ENCODE results near the gene FUBP3. TPM values are rescaled to one million over a fixed set of nuclear protein-coding genes. Genes with fewer than 3 reads are reported as not detected.
"Not testable (repeated sequence)": the region's sequence is repeated elsewhere in the genome, so short reads cannot be mapped to it uniquely, and the experiment has no call there.

Gene FUBP3
- total and polyA plus RNA-seq, 4 experiments from 2014 or later, result 27.6 to 46.5 (median 40.4) TPM

- Mint-ChIP-seq H3K27ac (no peak overlapping the region), H3K9me3 (peaks cover 0 to 2% (median 0%) of the 10 kb centered on the region in 8 donors), H3K4me1 (no peaks in the 10 kb centered on the region), H3K4me3 (no peak overlapping the region), H3K36me3 (no peaks in the 10 kb centered on the region), H3K27me3 (peaks cover 5 to 7% of the 10 kb centered on the region in 2 donors)
- H3K27ac ChIP-seq (ENCODE audit: low read depth, low read length), result no peak overlapping the region
- ChIA-PET POLR2A (ENCODE audit: partially characterized antibody) (no interaction called here), CTCF (ENCODE audit: partially characterized antibody) (no interaction called here)
- no peaks in the 10 kb centered on the region for H3K4me1 ChIP-seq (ENCODE audit: insufficient read depth, low read length)
- no peaks in the 10 kb centered on the region for H3K27me3 ChIP-seq (ENCODE audit: insufficient read depth, low read length)
- H3K9me3 ChIP-seq (ENCODE audit: control insufficient read depth in 1 of 2, low read length in 2 of 2), result no peaks in the 10 kb centered on the region
- no peak for DNase-seq
- intact Hi-C loops (cut with micrococcal nuclease), result no loop called here
- no peak overlapping the region for H3K4me3 ChIP-seq (ENCODE audit: low read length in 2 of 2)
- H3K36me3 ChIP-seq (ENCODE audit: insufficient read depth, low read length), result no peaks in the 10 kb centered on the region
Observed at GRCh38 chr9:130557077-130557468, 22.3 kb upstream of the FUBP3 start.

- CTCF ChIA-PET (ENCODE audit: partially characterized antibody), result no interaction called here
- Mint-ChIP-seq H3K4me3 (no peak overlapping the region), H3K27ac (no peak overlapping the region), H3K27me3 (peaks cover 18 to 21% of the 10 kb centered on the region in 2 donors), H3K36me3 (peaks cover 0 to 4% of the 10 kb centered on the region in 2 donors), H3K4me1 (no peaks in the 10 kb centered on the region), H3K9me3 (peaks cover 0 to 5% (median 0%) of the 10 kb centered on the region in 8 donors)
- intact Hi-C loops (cut with micrococcal nuclease), result no loop called here
- no peak overlapping the region for H3K4me3 ChIP-seq (ENCODE audit: low read length in 2 of 2)
- POLR2A ChIA-PET (ENCODE audit: partially characterized antibody), result no interaction called here
- H3K4me1 ChIP-seq (ENCODE audit: insufficient read depth, low read length), result no peaks in the 10 kb centered on the region
- H3K27ac ChIP-seq (ENCODE audit: low read depth, low read length), result no peak overlapping the region
- DNase-seq, result no peak
- H3K9me3 ChIP-seq (ENCODE audit: control insufficient read depth in 1 of 2, low read length in 2 of 2), result no peaks in the 10 kb centered on the region
- no peaks in the 10 kb centered on the region for H3K36me3 ChIP-seq (ENCODE audit: insufficient read depth, low read length)
- H3K27me3 ChIP-seq (ENCODE audit: insufficient read depth, low read length), result no peaks in the 10 kb centered on the region
Observed at GRCh38 chr9:130561056-130561455, 18.3 kb upstream of the FUBP3 start.

GRCh38 chr9:130562525-130562924 is 16.9 kb upstream of the FUBP3 start:
- H3K4me1 Mint-ChIP-seq; H3K27ac Mint-ChIP-seq; H3K4me3 Mint-ChIP-seq; intact Hi-C loops (cut with micrococcal nuclease); CTCF ChIA-PET (ENCODE audit: partially characterized antibody); H3K27ac ChIP-seq (ENCODE audit: low read depth, low read length); DNase-seq; H3K9me3 ChIP-seq (ENCODE audit: control insufficient read depth in 1 of 2, low read length in 2 of 2); H3K9me3 Mint-ChIP-seq; H3K4me3 ChIP-seq (ENCODE audit: low read length in 2 of 2); H3K36me3 ChIP-seq (ENCODE audit: insufficient read depth, low read length); H3K4me1 ChIP-seq (ENCODE audit: insufficient read depth, low read length); H3K27me3 ChIP-seq (ENCODE audit: insufficient read depth, low read length); H3K36me3 Mint-ChIP-seq; POLR2A ChIA-PET (ENCODE audit: partially characterized antibody): not testable (repeated sequence)
- peaks cover 19 to 21% of the 10 kb centered on the region in 2 donors for H3K27me3 Mint-ChIP-seq

- ChIA-PET CTCF (ENCODE audit: partially characterized antibody) (no interaction called here), POLR2A (ENCODE audit: partially characterized antibody) (no interaction called here)
- Histone ChIP-seq H3K27me3 (ENCODE audit: insufficient read depth, low read length) (no peaks in the 10 kb centered on the region), H3K9me3 (ENCODE audit: control insufficient read depth in 1 of 2, low read length in 2 of 2) (no peaks in the 10 kb centered on the region), H3K4me1 (ENCODE audit: insufficient read depth, low read length) (no peaks in the 10 kb centered on the region), H3K4me3 (ENCODE audit: low read length in 2 of 2) (no peak overlapping the region), H3K27ac (ENCODE audit: low read depth, low read length) (no peak overlapping the region), H3K36me3 (ENCODE audit: insufficient read depth, low read length) (no peaks in the 10 kb centered on the region)
- Mint-ChIP-seq H3K4me3 (no peak overlapping the region), H3K9me3 (peaks cover 0 to 5% (median 0%) of the 10 kb centered on the region in 8 donors), H3K27me3 (peaks cover 19 to 20% of the 10 kb centered on the region in 2 donors), H3K36me3 (peaks cover 0 to 4% of the 10 kb centered on the region in 2 donors), H3K4me1 (no peaks in the 10 kb centered on the region), H3K27ac (no peak overlapping the region)
- intact Hi-C loops (cut with micrococcal nuclease), result no loop called here
- no peak for DNase-seq
Observed at GRCh38 chr9:130563797-130564196, 15.6 kb upstream of the FUBP3 start.

GRCh38 chr9:130565792-130566191 is 13.6 kb upstream of the FUBP3 start:
- no peaks in the 10 kb centered on the region for H3K4me1 Mint-ChIP-seq
- no peak overlapping the region for H3K27ac Mint-ChIP-seq
- no peak overlapping the region for H3K27ac ChIP-seq (ENCODE audit: low read depth, low read length)
- H3K4me3 Mint-ChIP-seq, result no peak overlapping the region
- H3K36me3 Mint-ChIP-seq, result peaks cover 0 to 4% of the 10 kb centered on the region in 2 donors
- DNase-seq, result no peak
- no peaks in the 10 kb centered on the region for H3K4me1 ChIP-seq (ENCODE audit: insufficient read depth, low read length)
- ChIA-PET POLR2A (ENCODE audit: partially characterized antibody) (no interaction called here), CTCF (ENCODE audit: partially characterized antibody) (no interaction called here)
- no peak overlapping the region for H3K4me3 ChIP-seq (ENCODE audit: low read length in 2 of 2)
- H3K27me3 Mint-ChIP-seq, result peaks cover 17 to 20% of the 10 kb centered on the region in 2 donors
- H3K36me3 ChIP-seq (ENCODE audit: insufficient read depth, low read length), result no peaks in the 10 kb centered on the region
- no peaks in the 10 kb centered on the region for H3K9me3 ChIP-seq (ENCODE audit: control insufficient read depth in 1 of 2, low read length in 2 of 2)
- intact Hi-C loops (cut with micrococcal nuclease), result no loop called here
- H3K9me3 Mint-ChIP-seq, result peaks cover 0 to 5% (median 0%) of the 10 kb centered on the region in 8 donors
- H3K27me3 ChIP-seq (ENCODE audit: insufficient read depth, low read length), result no peaks in the 10 kb centered on the region

- intact Hi-C loops (cut with micrococcal nuclease), result no loop called here
- Mint-ChIP-seq H3K4me1 (no peaks in the 10 kb centered on the region), H3K4me3 (no peak overlapping the region), H3K9me3 (no peaks in the 10 kb centered on the region), H3K27me3 (peaks cover 2 to 6% of the 10 kb centered on the region in 2 donors), H3K36me3 (no peaks in the 10 kb centered on the region), H3K27ac (no peak overlapping the region)
- no peaks in the 10 kb centered on the region for H3K36me3 ChIP-seq (ENCODE audit: insufficient read depth, low read length)
- H3K9me3 ChIP-seq (ENCODE audit: control insufficient read depth in 1 of 2, low read length in 2 of 2), result no peaks in the 10 kb centered on the region
- no peak overlapping the region for H3K4me3 ChIP-seq (ENCODE audit: low read length in 2 of 2)
- H3K4me1 ChIP-seq (ENCODE audit: insufficient read depth, low read length), result no peaks in the 10 kb centered on the region
- DNase-seq, result no peak
- H3K27me3 ChIP-seq (ENCODE audit: insufficient read depth, low read length), result no peaks in the 10 kb centered on the region
- H3K27ac ChIP-seq (ENCODE audit: low read depth, low read length), result no peak overlapping the region
- ChIA-PET CTCF (ENCODE audit: partially characterized antibody) (no interaction called here), POLR2A (ENCODE audit: partially characterized antibody) (no interaction called here)
Observed at GRCh38 chr9:130570208-130570607, 9.2 kb upstream of the FUBP3 start.

GRCh38 chr9:130575514-130575913 is 3.9 kb upstream of the FUBP3 start:
- POLR2A ChIA-PET (ENCODE audit: partially characterized antibody), result no interaction called here
- H3K4me1 Mint-ChIP-seq, result peaks cover 14 to 30% (median 21%) of the 10 kb centered on the region in 4 donors

GRCh38 chr9:130576176-130576575 is 3.2 kb upstream of the FUBP3 start:
- Mint-ChIP-seq H3K36me3 (peaks cover 0 to 10% of the 10 kb centered on the region in 2 donors), H3K27me3 (peaks cover 0 to 1% of the 10 kb centered on the region in 2 donors), H3K4me1 (peaks cover 20 to 37% (median 27%) of the 10 kb centered on the region in 4 donors), H3K9me3 (no peaks in the 10 kb centered on the region), H3K4me3 (no peak overlapping the region), H3K27ac (no peak overlapping the region)
- ChIA-PET CTCF (ENCODE audit: partially characterized antibody) (interaction anchor here (0.6 kb wide), 1 partner anchor 127 kb away, joined by 3 read pairs; no protein-coding TSS in a partner anchor), POLR2A (ENCODE audit: partially characterized antibody) (no interaction called here)
- Histone ChIP-seq H3K9me3 (ENCODE audit: control insufficient read depth in 1 of 2, low read length in 2 of 2) (no peaks in the 10 kb centered on the region), H3K4me3 (ENCODE audit: low read length in 2 of 2) (no peak overlapping the region), H3K27me3 (ENCODE audit: insufficient read depth, low read length) (no peaks in the 10 kb centered on the region), H3K4me1 (ENCODE audit: insufficient read depth, low read length) (peaks cover 26% of the 10 kb centered on the region), H3K36me3 (ENCODE audit: insufficient read depth, low read length) (no peaks in the 10 kb centered on the region), H3K27ac (ENCODE audit: low read depth, low read length) (no peak overlapping the region)
- DNase-seq, result no peak
- intact Hi-C loops (cut with micrococcal nuclease), result no loop called here

More at GRCh38 chr9:130575514-130575913, 3.9 kb upstream of the FUBP3 start:
- Histone ChIP-seq H3K4me3 (ENCODE audit: low read length in 2 of 2) (no peak overlapping the region), H3K4me1 (ENCODE audit: insufficient read depth, low read length) (peaks cover 19% of the 10 kb centered on the region), H3K27ac (ENCODE audit: low read depth, low read length) (no peak overlapping the region), H3K9me3 (ENCODE audit: control insufficient read depth in 1 of 2, low read length in 2 of 2) (no peaks in the 10 kb centered on the region), H3K36me3 (ENCODE audit: insufficient read depth, low read length) (no peaks in the 10 kb centered on the region), H3K27me3 (ENCODE audit: insufficient read depth, low read length) (no peaks in the 10 kb centered on the region)
- Mint-ChIP-seq H3K9me3 (no peaks in the 10 kb centered on the region), H3K27ac (no peak overlapping the region), H3K27me3 (peaks cover 0 to 1% of the 10 kb centered on the region in 2 donors), H3K4me3 (no peak overlapping the region), H3K36me3 (peaks cover 0 to 8% of the 10 kb centered on the region in 2 donors)
- intact Hi-C loops (cut with micrococcal nuclease), result no loop called here
- CTCF ChIA-PET (ENCODE audit: partially characterized antibody), result no interaction called here
- DNase-seq, result no peak

Measured in CD4-positive, alpha-beta memory T cell (primary cell).